Cardiac muscle cell (in vitro differentiated cells and primary cell): ENCODE measurements around the gene COLGALT1. TPM values are rescaled to one million over a fixed set of nuclear protein-coding genes. Genes with fewer than 3 reads are reported as not detected.

Experiments used
- DNase-seq, 2 donors: peaks; one replicate each; pipeline versions ENCODE4 v3.0.0 to v3.0.0-alpha.2; 2010 to 2017; ENCODE audit warnings: low read depth in 1 of 2, low spot score in 1 of 2
- H3K27ac ChIP-seq: fragments of 200-600 bp; sonication (generic); 2 replicates; pipeline ENCODE4 v1.5.1; 2016
- H3K27me3 ChIP-seq: fragments of 200-600 bp; sonication (generic); 2 replicates; pipeline ENCODE4 v1.6.0; 2016; ENCODE audit warnings: control low read depth
- H3K36me3 ChIP-seq: fragments of 200-600 bp; sonication (generic); 2 replicates; pipeline ENCODE4 v1.5.1; 2016; ENCODE audit warnings: control low read depth
- H3K4me1 ChIP-seq: fragments of 200-600 bp; sonication (generic); 2 replicates; pipeline ENCODE4 v1.8.1; 2017; ENCODE audit warnings: low read depth, mild to moderate bottlenecking, mixed run types
- H3K4me3 ChIP-seq: fragments of 200-600 bp; sonication (generic); 2 replicates; pipeline ENCODE4 v1.5.1; 2016; ENCODE audit warnings: mild to moderate bottlenecking
- H3K9me3 ChIP-seq: fragments of 200-600 bp; sonication (generic); 2 replicates; pipeline ENCODE4 v1.5.1; 2017; ENCODE audit warnings: low read depth, mild to moderate bottlenecking, control low read depth
- polyA plus RNA-seq: library from polyadenylated mRNA; unstranded; fragments of >200 nt; fragmentation: Nextera tagmentation; extraction: Ambion mirVana; gene quantifications from 2 replicates; pipeline ENCODE4 v1.2.1, GENCODE V29; 2016
- total RNA-seq: library from RNA; depleted of rRNA; stranded (reverse); fragments of >200 nt; gene quantifications from 2 replicates; pipeline ENCODE4 v1.2.3, GENCODE V29; 2016
- TF ChIP-seq, protein P1 (sequence below): IDR thresholded peaks from 2 replicates; pipeline ENCODE4 v1.5.1; 2012; ENCODE audit warnings: low read depth, mild to moderate bottlenecking, low read length

COLGALT1 gene
- total and polyA plus RNA-seq, 2 experiments from 2014 or later = 41.1 to 93.5 TPM

DNA sequence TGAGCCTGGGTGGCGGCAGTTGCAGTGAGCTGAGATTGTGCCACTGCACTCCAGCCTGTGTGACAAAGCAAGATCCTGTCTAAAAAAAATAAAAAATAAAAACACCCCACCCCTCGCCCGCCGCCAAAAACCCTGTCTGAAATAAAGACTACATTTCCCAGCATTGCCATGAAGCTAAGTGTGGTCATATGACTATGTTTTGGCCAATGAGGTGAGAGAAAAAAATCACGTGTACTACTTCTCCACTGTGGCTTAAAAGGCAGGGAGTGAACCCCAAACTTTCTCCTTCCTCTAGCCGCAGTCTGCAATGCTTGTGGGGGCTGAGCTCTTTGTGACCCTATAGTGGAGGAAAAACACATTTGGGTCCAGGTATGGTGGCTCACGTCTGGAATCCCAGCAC, 54.9 kb downstream of the COLGALT1 start:
- TF ChIP-seq, protein P1, sequence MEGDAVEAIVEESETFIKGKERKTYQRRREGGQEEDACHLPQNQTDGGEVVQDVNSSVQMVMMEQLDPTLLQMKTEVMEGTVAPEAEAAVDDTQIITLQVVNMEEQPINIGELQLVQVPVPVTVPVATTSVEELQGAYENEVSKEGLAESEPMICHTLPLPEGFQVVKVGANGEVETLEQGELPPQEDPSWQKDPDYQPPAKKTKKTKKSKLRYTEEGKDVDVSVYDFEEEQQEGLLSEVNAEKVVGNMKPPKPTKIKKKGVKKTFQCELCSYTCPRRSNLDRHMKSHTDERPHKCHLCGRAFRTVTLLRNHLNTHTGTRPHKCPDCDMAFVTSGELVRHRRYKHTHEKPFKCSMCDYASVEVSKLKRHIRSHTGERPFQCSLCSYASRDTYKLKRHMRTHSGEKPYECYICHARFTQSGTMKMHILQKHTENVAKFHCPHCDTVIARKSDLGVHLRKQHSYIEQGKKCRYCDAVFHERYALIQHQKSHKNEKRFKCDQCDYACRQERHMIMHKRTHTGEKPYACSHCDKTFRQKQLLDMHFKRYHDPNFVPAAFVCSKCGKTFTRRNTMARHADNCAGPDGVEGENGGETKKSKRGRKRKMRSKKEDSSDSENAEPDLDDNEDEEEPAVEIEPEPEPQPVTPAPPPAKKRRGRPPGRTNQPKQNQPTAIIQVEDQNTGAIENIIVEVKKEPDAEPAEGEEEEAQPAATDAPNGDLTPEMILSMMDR = no peak
- Histone ChIP-seq H3K9me3 (no peaks in the 10 kb centered on the region), H3K4me1 (no peaks in the 10 kb centered on the region), H3K27ac (no peak overlapping the region), H3K27me3 (no peaks in the 10 kb centered on the region), H3K36me3 (no peaks in the 10 kb centered on the region), H3K4me3 (no peak overlapping the region)
- peak in 1 of 2 donors; percentile 27 for DNase-seq

DNA sequence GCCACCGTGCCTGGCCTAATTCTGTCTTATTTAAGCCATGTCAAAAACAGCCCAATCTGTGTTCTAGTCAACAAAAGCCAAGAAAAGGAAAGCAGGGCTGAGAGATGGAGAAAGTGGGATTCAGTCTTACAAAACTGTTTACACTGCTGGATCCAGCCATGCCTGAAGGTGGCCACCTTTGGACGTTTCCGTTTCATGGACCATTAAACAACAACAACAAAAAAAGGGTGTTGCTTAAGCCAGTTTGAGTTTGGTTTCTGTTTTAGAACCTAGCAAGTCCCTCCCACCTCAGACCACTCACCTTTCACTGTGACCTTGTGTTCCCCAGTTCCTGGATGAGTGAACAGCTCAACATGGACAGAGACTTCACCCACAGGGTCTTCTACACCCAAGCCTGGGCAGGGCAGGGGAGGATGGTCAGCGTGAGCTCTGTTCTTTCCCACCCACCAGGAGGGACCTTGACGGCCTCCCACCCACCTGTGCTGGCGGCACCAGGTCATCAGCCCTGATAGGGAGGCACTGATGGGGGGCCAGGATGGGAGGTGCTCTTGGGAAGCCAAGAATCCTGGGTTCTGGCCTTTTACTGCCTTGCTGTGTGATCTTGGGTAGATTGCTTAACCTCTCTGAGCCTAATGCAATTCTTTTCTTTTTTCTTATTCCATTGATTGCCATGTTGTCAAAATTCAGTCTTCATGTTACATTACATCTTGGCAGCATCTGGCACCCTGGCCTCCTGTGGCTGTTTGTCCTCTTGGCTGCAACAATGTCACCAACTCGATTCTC, 56.2 kb downstream of the COLGALT1 start:
- H3K4me3 ChIP-seq = no peak overlapping the region
- TF ChIP-seq, protein P1 = no peak
- H3K27ac ChIP-seq = no peak overlapping the region
- H3K9me3 ChIP-seq = no peaks in the 10 kb centered on the region
- no peaks in the 10 kb centered on the region for H3K4me1 ChIP-seq
- H3K27me3 ChIP-seq = no peaks in the 10 kb centered on the region
- no peak for DNase-seq
- H3K36me3 ChIP-seq = no peaks in the 10 kb centered on the region

DNA sequence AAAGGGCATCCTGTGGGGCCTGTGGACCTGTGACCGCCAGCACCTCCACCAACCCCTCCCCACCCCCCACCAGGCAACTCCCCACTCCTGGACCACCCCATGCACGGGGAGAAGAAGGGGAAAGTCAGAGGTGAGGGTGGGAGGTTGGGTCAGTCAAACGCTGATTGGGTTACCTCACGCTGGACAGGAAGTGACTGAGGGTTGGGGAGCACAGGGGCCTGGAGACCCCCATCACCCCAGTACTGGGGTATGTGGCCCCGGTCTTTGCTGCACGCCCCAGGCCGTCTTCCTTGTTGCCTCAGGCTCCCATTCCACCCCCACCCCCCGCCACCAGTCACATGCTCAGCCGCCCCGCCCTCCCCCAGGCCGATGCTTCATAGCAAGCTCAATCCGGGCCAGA, 59.0 kb downstream of the COLGALT1 start:
- H3K4me1 ChIP-seq = no peaks in the 10 kb centered on the region
- DNase-seq = no peak
- no peaks in the 10 kb centered on the region for H3K9me3 ChIP-seq
- H3K36me3 ChIP-seq = no peaks in the 10 kb centered on the region
- TF ChIP-seq, protein P1 = no peak
- H3K27ac ChIP-seq = no peak overlapping the region
- H3K4me3 ChIP-seq = no peak overlapping the region
- no peaks in the 10 kb centered on the region for H3K27me3 ChIP-seq

DNA sequence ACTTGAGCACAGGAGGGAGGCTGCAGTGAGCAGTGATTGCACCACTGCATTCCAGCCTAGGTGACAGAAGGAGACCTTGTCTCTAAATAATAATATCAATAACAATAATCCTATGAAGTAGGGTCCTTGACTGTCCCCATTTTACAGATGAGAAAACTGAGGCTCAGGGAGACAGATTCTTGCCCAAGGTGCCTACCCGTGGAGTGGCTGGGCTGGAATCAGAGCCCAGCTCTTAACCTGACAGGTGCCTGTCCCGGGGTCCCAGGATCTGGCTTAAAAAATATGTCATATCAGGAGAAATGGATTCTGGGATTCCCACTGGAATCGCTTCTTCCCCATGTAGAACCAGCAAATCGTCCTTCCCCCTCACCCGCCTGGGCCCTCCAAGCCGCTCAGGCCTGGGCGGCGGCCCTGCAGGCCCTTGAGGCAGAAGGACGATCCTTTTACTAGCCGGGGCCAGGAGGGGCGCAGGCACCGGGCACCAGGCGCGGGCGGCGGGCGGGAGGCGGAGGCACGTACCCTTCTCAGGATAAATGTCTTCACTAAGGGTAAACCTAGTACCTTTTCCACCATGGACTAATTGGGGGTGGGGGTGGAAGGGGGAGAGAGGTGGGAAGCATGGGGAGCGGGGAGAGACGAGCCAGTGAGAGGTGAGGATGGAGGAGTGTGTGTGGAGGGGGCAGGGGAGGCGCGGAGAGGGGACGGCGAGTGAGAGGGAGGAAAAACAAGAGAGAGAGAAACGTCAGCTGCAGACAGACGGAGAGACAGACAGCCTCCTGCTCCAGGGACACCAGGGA, 60.6 kb downstream of the COLGALT1 start:
- H3K36me3 ChIP-seq = no peaks in the 10 kb centered on the region
- H3K27ac ChIP-seq = no peak overlapping the region
- DNase-seq = peak in 1 of 2 donors; percentile 19
- no peak overlapping the region for H3K4me3 ChIP-seq
- H3K27me3 ChIP-seq = no peaks in the 10 kb centered on the region
- TF ChIP-seq, protein P1 = no peak
- no peaks in the 10 kb centered on the region for H3K4me1 ChIP-seq
- no peaks in the 10 kb centered on the region for H3K9me3 ChIP-seq

DNA sequence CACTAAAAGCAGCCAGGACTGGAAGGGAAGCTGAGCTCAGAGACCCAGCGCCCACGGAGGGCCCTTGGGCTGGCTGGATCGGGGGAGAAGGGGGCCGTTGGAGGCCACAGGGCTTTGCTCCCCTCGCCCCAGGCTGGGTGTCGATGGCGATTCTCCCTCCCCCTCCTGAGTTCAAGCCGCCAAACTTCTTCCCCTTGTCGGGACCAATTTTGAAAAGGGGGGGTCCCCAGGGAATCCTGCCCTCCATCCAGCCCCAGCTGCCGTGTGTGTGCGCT, 61.2 kb downstream of the COLGALT1 start:
- Histone ChIP-seq H3K36me3 (no peaks in the 10 kb centered on the region), H3K27ac (no peak overlapping the region), H3K9me3 (no peaks in the 10 kb centered on the region), H3K4me1 (no peaks in the 10 kb centered on the region), H3K4me3 (no peak overlapping the region), H3K27me3 (no peaks in the 10 kb centered on the region)
- no peak for DNase-seq
- TF ChIP-seq, protein P1 = no peak
